Activated CD4-positive, alpha-beta T cell treated with anti-CD3 and anti-CD28 coated beads, Interleukin-2, amount 50 U/mL, for 24 hours (primary cell): ENCODE results near the gene MGA.
"Not testable (repeated sequence)": the region's sequence is repeated elsewhere in the genome, so short reads cannot be mapped to it uniquely, and the experiment has no call there.

Source experiments
- DNase-seq, 2 donors: peaks; one replicate each; pipeline ENCODE4 v3.0.0-alpha.2; 2020; ENCODE audit warnings: low read depth in 1 of 2, low spot score in 1 of 2

MGA gene

DNA sequence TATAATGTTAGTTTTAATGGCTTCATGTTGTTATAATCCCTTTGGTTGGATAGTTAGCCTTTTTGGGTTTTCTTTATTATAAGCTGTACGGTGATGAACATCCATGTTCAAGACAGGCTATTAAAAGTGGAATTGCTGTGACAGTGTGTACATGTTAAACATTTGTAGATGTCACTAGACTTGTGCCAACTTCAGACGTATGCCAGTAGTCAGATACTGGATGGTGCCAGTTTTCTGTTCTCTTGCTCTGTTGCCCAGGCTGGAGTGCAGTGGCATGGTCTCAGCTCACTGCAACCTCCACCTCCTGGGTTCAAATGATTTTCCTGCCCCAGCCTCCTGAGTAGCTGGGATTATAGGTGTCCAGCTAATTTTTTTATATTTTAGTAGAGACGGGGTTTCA lies 54.1 kb downstream of the MGA start:
- no peak for DNase-seq

DNA sequence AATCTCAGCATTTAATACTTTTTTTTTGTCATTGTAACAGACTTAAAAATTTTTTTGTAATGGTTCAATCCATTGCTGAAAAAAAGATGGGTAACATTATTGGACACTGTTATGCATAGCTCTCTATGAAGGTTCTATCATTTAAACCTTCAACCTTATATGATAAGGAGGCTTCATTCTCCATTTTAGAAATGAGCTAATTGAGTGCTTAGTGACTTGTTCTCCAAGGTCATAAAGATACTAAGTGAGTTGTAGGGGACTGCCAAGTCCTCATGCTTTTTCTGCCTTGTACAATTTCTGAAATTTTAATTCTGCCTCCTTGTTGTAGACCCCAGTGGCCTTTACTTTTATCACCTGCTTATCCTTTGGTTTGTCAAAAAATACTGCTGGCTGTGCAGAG lies 56.7 kb downstream of the MGA start:
- no peak for DNase-seq

DNA sequence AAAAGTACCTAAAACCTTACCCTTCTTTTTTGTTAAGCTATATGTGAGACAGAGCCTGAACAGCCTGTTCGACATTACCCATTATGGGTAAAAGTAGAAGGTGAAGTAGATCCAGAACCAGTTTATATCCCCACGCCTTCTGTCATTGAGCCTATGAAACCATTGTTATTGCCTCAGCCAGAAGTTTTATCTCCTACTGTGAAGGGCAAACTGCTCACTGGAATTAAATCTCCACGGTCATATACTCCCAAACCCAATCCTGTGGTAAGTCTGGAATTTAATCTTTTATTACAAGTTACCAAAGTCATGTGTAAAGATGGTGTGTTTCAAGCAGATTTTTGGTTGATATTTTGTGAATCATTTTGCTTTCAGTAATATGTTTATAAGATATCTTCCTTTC lies 66.9 kb downstream of the MGA start:
- no peak for DNase-seq

DNA sequence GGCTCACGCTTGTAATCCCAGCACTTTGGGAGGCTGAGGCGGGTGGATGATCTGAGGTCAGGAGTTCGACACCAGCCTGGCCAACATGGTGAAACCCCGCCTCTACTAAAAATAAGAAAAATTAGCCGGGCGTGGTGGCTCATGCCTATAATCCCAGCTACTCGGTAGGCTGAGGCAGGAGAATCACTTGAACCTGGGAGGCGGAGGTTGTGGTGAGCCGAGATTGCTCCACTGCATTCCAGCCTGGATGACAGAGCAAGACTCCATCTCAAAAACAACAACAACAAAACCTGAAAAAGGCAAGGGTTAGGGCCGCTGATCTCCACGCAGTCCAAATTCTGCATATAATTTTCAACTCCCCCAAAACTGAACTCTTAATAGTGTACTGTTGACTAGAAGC lies 67.9 kb downstream of the MGA start:
- not testable (repeated sequence) for DNase-seq

DNA sequence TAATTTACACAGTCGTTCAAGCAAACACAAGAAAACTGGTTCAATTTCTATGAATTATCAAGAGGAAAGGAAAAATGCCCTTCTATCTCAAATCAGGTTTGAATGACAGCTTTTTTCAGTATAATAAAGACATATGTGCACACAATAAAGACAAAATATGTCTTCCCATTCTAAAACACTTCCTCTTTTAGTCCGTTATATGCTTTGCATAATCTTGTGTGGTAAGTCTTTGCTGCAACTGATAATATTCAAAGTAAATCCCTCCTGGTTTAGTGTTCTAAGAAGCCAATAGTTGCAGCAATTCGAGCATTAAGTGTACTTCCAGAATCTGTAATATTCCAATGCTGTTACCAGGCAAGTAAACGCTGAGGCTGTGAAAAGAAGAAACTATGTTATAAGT lies 70.3 kb downstream of the MGA start:
- DNase-seq = no peak

DNA sequence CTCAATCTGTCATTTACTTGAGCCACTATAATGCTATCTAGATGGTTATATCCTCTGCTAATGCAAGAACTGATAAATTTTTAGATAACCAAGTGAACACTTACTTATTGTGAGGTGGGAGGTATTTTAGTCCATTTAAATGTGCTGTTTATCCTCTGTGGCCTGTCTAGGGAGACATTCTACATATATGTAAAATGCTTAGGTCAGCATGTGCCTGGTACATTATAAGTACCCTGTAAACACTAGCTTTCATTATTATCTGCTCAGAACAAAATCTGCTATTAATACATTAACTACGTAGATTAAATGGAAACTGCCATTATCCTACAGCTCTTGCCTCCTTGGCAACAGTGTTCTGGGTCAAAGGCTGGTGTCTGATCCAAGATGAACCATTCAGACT lies 72.3 kb downstream of the MGA start:
- no peak for DNase-seq

DNA sequence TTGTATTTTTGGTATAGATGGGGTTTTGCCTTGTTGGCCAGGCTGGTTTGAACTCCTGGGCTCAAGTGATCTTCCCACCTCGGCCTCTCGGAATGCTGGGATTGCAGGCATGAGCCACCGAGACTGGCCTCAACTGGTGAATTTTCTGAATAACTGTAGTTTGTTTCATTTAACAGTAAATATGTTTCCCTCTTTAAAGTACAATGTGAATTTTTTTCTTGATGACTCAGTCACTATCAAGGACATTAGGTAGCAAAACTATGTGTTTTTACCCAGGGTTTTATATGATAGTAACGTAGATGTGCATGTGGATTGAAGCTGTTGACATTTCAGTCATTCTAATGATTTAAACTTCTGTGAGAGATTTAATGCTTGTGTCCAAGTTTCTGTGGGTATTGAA lies 73.9 kb downstream of the MGA start:
- DNase-seq = no peak

DNA sequence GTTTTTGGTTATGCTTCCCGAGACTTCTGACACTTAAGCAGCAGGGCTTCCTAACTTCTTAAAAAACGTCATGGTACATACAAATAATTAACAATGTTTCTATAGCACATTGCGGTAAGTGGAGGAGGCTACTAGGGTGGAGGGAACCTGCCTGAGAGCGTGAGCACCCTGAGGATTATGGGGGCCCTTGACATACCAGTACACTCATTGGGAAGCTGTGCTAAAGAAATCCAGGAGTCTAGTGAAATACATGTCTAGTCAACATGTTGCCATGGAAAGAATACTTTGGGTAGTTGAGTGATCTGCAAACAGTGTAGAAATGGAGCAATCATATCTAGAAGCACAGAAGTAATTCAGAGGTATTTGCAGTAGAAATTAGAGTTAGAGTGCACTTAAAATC lies 74.8 kb downstream of the MGA start:
- no peak for DNase-seq

DNA sequence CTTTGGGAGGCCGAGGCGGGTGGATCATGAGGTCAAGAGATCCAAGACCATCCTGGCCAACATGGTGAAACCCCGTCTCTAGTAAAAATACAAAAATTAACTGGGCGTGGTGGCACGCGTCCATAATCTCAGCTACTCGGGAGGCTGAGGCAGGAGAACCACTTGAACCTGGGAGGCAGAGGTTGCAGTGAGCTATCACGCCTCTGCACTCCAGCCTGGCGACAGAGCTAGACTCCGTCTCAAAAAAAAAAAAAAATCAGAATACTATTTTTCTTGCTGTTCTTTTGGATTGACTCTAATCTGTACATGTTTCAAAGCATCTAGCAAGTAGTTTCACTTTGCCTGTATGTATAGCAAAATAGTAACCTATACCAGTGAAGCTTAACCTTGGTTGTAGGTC lies 75.3 kb downstream of the MGA start:
- DNase-seq = not testable (repeated sequence)

DNA sequence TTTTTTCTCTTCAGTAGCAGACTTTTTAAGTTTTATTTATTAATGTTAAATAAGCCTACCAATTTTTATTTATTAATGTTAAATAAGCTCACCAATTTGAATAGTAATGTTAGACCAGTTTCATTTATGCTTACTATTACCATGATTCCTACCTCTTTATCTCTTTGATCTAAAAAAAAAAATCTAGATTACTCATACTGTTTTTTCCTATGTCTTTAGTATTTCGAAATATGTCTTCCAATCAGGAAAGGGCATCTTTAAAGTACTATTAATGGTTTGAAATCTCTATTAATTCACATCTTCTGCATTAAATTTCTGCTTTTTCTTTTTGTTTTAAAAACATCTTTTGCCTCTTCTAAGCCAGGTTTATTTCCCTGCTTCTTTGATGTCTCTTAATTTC lies 86.6 kb downstream of the MGA start:
- no peak for DNase-seq

DNA sequence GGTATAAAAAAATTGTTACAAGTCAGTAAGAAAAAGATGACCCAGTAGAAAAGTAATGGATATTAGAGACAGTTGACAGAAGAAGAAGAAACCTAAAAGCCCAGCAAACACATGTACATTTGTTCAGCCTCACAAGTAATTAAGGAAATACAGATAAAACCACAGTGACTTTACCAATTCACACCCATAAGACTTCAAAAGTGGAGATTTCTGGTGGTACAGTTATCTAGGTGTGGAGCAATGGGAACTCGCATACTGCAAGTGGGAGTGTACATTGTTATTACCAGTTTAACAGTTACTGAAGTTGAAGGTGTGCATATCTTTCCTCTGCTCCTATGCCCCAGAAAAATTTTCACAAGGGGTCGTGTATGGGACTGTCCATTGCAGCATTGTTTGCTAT lies 96.0 kb downstream of the MGA start:
- no peak for DNase-seq

DNA sequence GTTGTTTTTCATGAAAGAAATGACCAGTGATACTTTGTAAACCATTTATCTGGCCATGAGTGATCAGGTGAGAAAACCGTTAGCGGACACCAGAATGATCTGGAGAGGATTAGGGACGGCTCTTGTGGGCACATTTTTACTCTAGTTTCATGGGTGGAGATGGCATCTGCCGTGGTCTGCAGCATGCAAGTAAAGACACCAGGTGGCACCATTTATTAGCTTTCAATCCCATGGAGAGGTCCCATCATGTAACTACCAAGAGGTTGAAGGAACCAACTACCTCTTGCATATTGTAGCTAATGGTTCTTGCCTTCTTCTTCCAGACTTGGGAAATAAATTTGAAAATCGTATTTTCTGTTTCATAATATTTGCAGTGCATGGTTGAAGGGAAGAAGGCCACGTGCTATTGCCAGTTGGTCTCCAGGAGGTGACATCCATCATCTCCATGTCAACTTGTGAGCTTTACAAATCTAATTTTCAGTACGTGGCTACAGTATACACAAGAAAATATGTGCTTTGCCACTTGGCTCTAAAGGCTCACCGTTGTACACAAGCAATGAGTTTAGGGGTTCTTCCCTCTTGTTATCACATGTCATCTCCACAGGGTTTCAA lies 112.6 kb downstream of the MGA start:
- peak in 1 of 2 donors; percentile 41 for DNase-seq

DNA sequence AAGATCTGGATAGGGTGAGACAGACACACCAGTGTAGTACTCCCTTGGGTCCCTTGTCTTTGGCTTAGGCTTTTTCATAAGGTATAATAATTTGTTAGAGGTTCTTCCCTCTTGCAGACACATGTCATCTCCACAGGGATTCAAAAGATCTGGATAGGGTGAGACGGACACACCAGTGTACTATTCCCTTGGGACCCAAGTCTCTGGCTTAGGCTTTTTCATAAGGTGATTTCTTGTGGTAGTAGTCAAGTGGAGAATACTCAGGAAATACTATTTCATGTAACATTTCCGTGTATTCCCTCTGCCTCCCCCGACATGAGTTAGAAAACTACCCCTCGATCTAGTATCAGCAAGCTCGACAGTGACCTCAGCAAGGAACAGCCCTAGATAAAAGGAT lies 113.1 kb downstream of the MGA start:
- no peak for DNase-seq

DNA sequence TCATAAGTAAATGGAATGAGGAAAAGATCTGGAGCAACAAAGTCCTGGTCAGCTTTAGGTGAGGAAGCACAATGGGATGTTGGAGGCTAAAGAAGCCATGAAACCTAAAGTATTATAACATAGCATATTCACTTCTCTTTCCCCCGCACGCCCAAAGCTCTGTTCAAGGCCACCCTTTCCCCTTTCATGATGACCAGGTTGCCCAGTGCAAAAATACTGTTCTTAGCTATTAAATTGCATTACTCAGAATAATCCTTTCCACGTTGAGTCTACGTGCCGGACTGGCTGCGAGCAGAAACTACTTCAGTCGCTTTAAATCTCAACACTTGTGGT lies 113.5 kb downstream of the MGA start:
- DNase-seq = no peak

DNA sequence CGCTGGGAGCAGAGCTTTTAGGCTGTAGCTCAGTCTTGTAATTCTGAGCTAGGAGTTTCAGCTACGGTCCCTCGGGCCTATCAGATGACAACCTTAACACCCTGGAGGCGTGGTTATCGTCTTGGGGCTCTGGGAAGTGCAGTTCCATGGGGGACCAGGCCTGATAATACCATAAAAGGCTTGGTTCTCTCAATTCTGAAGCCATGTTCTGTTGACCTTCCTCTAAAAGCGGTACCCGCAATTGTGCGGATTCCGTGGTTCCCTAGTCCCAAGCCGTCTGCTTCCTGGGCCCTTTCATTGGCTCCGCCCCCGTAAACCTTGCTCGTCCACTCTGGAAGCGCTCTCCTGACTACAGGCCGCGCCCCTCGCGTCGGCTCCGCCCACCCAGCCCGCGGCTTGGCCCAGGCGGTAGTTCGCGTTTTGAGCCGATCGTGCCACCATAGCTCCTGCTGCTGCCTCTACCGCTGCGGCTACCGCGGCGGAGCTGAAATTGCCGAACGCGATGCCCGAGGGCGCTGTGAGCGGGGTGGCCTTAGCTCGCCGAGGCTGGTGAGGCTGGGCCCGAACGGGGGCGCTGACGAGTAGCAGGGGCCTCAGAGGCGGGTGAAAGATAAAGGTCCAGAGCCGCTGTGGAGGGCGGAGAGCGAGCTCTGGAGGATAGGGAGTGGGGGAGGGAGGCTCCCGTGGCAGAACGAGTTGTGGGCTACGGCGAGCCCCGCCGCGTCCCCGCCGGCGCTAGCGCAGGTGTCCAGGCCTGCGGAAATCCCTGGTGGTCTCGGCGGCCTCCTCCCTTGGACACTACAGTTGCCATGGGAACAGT lies 114.1 kb downstream of the MGA start, which contains the start of gene MAPKBP1:
TSS of gene MAPKBP1 (plus strand) at position 423 of the 820 bp plus-strand sequence. CDS start 792 bp downstream, outside the sequence.
- DNase-seq = peak; percentile 93 to 94

DNA sequence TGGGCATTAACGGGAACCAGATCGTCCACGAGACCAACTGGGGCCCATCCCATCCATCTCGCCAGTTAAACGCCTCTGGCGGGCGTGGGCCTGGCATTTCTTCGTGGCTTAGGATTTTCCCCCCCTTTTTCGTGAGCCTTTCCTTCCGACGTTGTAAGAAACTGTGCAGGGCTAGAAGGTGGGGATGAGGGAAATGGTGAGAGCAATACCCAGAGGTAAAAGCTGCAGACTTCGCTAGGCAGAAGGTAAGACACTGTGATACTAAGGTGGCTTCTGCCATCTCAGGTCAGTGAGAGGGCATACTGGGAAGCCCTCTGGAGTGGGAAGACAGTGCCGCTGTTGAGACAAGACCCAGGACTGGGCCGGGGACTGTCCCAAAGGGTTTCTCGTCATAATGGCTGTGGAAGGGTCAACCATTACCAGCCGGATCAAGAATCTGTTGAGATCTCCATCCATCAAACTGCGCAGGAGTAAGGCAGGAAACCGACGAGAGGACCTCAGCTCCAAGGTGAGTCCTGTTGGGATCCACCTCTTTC lies 114.7 kb downstream of the MGA start:
- DNase-seq = no peak

DNA sequence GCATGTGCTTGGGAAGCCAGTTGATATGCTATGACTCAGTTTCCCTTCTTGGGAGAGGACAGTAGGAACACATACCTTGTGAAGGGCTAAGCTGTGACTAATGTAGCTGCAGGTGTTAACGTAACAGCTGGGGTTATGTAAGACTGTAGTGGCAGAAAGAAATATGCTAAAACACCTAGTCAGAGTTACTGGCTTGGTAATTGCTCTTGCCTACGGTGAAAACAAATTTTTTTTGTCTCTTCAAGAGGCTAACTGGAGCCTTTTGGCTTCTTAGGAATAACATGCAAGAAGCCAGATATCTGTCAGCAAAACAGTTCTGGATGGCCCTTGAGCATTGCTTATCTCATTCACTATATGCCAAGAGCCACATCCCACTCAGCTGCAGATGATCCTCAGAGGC lies 115.4 kb downstream of the MGA start:
- DNase-seq = no peak

DNA sequence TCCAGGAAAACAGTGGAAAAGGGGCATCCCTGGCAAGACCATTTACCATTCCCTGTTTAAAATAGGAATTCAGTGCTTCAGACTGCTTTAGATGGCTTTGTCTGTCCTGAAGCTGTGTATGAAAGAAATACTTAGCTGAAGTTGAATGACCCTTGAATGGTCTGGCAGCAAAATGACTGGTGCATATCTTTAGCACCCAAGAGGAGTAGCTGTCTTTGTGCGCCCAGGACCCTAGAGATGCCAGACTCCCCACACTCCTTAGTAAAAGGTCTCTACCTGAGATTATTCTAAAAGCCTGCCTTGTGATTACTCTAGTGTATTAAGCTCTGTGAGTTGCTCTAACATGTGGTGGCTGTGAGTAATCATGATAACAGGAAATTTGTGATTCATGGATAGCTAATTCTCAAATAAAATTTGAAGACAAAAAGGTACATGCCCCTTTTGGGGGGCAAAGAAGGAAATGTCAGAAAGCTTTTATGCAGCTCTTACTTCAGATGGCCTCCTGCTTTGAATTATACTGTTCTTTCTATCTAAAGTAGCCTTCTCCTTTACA lies 117.3 kb downstream of the MGA start:
- no peak for DNase-seq

DNA sequence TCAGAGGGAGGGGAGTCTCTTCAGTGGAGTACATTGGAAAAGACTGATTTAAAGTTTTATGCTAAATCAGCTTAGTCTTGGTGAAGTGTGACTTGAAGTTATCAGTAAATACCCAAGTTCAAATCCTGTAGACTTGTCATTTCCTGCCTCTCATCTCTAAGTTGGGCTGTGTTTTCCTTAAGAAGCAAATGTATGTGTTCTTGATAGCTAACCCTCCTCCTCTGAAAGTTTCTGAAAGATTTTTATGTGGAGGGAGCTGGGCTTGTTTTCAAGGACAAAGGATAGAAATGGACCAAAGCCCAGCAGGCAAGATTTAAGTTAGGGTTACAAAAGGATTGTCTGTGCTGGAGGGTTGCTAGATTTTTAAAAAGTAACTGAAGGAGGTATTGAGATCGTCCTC lies 118.3 kb downstream of the MGA start:
- DNase-seq = no peak

DNA sequence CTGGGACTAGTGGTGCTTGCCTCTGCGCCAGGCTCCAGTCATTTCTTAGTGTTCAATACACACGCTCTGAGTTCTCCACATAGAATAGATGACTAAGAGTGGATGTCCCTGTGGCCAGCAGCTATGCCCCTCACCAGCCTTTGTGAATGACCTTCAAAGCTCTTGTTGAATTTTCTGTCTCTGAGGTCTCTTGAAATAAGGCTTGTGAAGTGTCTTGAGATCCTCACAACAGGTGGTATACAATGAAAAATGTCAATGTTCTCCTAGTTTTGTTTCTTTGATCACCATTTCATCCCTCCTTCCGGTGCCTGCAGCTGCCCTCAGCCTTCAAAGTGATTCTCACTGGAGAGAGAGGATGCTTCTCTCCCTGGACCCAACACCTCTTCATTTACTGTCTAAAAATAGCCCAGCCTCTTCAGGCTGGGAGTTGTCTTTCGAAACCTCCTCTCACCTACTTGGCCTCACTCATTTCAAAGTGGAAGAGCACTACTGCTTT lies 119.5 kb downstream of the MGA start:
- no peak for DNase-seq

DNA sequence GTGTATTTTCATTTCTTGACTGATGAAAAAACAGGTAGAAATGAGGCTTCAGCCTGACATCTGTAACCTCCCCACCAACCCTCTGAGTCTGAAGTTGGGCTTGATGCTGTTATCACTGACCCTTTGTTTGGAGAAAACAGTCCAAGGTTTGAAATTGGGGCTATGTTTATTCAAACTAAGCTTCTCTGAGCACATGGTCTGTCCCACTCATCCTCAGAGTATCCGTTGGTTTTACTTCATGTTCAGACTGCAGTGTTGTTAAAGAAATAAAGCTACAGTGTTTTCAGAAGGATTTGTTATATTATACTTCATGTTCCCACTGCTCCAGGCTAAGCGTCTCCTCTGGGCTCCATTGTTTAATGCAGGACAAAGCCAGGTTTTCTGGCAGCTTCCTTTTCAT lies 120.1 kb downstream of the MGA start:
- no peak for DNase-seq

DNA sequence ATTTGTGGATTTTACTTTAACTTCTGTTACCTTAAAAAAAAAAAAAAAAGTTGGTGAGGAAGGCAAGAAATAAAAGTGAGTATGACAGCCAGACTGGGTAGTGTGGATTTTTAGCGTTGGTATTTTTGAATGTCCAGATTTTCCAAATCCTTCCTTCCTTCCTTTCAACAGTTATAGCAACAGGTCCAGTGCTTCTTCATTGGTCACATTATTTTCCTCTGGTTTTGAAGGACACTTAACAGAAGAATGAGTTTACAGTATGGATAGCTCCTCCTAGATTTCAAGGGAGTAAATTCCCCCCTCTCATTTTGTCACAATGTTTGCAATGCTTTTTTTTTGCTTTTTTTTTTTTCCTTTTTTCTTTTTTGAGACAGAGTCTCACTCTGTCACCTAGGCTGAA lies 120.5 kb downstream of the MGA start:
- no peak for DNase-seq
